Calu3 (cell line): ENCODE measurements around the gene OR5AK2. TPM values are rescaled to one million over a fixed set of nuclear protein-coding genes. Genes with fewer than 3 reads are reported as not detected.

Experiments used
- BruUV-seq: library from RNA; stranded (reverse); fragments of 400-500 nt; replicated peaks from 2 replicates; lab custom pipeline; 2021; lab: Mats Ljungman, UMichigan
- CTCF ChIA-PET: fragments of 300-600 bp; sonication (Branson Sonifier 250); formaldehyde crosslinking; loops from one replicate; lab custom pipeline; 2022; ENCODE audit warnings: antibody characterized with exemption; lab: Charles Lee
- DNase-seq: peaks from one replicate; pipeline ENCODE4 v3.0.0; 2022
- H3K27ac Mint-ChIP-seq: one replicate; pipeline ENCODE4 v1.8.0; 2022; ENCODE audit warnings: mixed read lengths; ENCODE audit not compliant: unreplicated experiment
- H3K27me3 Mint-ChIP-seq: one replicate; pipeline ENCODE4 v1.8.0; 2022; ENCODE audit warnings: mixed read lengths; ENCODE audit not compliant: unreplicated experiment
- H3K36me3 Mint-ChIP-seq: one replicate; pipeline ENCODE4 v1.8.0; 2022; ENCODE audit warnings: mild to moderate bottlenecking, moderate library complexity, mixed read lengths; ENCODE audit not compliant: insufficient read depth, unreplicated experiment
- H3K4me1 Mint-ChIP-seq: one replicate; pipeline ENCODE4 v1.8.0; 2022; ENCODE audit warnings: mild to moderate bottlenecking, low read depth, mixed read lengths; ENCODE audit not compliant: unreplicated experiment
- H3K4me3 Mint-ChIP-seq: one replicate; pipeline ENCODE4 v1.8.0; 2022; ENCODE audit warnings: mild to moderate bottlenecking, low read depth, moderate library complexity, mixed read lengths; ENCODE audit not compliant: unreplicated experiment
- H3K9me3 Mint-ChIP-seq: one replicate; pipeline ENCODE4 v1.8.0; 2022; ENCODE audit warnings: low read depth, mixed read lengths; ENCODE audit not compliant: unreplicated experiment
- intact Hi-C: fragments of 100-400 bp; cut with micrococcal nuclease; formaldehyde crosslinking; loops from one replicate; pipeline ENCODE4 v1.10.0; 2022; ENCODE audit not compliant: unreplicated experiment
- total RNA-seq: library from RNA; stranded (reverse); gene quantifications from 2 replicates; pipeline ENCODE4 v1.2.3, GENCODE V29; 2022
- TF ChIP-seq, protein P1 (sequence below): fragments of 200-600 bp; IDR thresholded peaks from one replicate; pipeline ENCODE4 v1.8.0; 2022; ENCODE audit warnings: antibody characterized with exemption; ENCODE audit not compliant: unreplicated experiment

Gene OR5AK2
- total RNA-seq, 1 experiment from 2014 or later, result not detected

DNA sequence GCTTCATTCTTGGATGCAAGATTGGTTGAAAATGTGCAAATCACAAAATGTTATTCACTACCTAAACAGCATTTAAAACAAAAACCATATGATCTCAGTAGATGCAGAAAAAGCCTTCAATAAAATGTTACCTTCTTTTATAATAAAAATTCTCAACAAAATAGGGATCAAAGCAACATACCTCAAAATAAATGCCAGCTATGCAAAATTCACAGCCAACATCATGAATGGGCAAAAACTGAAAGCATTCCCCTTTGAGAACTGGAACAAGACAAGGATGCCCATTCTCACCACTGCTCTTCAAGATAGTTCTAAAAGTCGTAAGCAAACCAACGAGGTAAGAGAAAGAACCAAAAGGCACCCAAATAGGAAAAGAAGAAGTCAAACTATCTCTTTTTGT lies 2.0 kb downstream of the OR5AK2 start:
- intact Hi-C loops, result no loop called here
- Mint-ChIP-seq H3K27ac (no peak overlapping the region), H3K4me1 (no peaks in the 10 kb centered on the region), H3K9me3 (peaks cover 13% of the 10 kb centered on the region), H3K27me3 (no peaks in the 10 kb centered on the region), H3K36me3 (no peaks in the 10 kb centered on the region), H3K4me3 (no peak overlapping the region)
- TF ChIP-seq, protein P1, sequence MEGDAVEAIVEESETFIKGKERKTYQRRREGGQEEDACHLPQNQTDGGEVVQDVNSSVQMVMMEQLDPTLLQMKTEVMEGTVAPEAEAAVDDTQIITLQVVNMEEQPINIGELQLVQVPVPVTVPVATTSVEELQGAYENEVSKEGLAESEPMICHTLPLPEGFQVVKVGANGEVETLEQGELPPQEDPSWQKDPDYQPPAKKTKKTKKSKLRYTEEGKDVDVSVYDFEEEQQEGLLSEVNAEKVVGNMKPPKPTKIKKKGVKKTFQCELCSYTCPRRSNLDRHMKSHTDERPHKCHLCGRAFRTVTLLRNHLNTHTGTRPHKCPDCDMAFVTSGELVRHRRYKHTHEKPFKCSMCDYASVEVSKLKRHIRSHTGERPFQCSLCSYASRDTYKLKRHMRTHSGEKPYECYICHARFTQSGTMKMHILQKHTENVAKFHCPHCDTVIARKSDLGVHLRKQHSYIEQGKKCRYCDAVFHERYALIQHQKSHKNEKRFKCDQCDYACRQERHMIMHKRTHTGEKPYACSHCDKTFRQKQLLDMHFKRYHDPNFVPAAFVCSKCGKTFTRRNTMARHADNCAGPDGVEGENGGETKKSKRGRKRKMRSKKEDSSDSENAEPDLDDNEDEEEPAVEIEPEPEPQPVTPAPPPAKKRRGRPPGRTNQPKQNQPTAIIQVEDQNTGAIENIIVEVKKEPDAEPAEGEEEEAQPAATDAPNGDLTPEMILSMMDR, result no peak
- no peak for DNase-seq
- CTCF ChIA-PET, result no interaction called here
- no TSS peak for BruUV-seq

GRCh38 chr11:56994532-56994931 lies 5.8 kb downstream of the OR5AK2 start:
- no TSS peak for BruUV-seq
- H3K4me3 Mint-ChIP-seq, result no peak overlapping the region
- CTCF ChIA-PET, result no interaction called here
- H3K9me3 Mint-ChIP-seq, result peaks cover 17% of the 10 kb centered on the region
- TF ChIP-seq, protein P1, result no peak
- no peaks in the 10 kb centered on the region for H3K4me1 Mint-ChIP-seq
- no peaks in the 10 kb centered on the region for H3K36me3 Mint-ChIP-seq
- no peak overlapping the region for H3K27ac Mint-ChIP-seq
- intact Hi-C loops, result no loop called here
- no peaks in the 10 kb centered on the region for H3K27me3 Mint-ChIP-seq
- DNase-seq, result no peak

DNA sequence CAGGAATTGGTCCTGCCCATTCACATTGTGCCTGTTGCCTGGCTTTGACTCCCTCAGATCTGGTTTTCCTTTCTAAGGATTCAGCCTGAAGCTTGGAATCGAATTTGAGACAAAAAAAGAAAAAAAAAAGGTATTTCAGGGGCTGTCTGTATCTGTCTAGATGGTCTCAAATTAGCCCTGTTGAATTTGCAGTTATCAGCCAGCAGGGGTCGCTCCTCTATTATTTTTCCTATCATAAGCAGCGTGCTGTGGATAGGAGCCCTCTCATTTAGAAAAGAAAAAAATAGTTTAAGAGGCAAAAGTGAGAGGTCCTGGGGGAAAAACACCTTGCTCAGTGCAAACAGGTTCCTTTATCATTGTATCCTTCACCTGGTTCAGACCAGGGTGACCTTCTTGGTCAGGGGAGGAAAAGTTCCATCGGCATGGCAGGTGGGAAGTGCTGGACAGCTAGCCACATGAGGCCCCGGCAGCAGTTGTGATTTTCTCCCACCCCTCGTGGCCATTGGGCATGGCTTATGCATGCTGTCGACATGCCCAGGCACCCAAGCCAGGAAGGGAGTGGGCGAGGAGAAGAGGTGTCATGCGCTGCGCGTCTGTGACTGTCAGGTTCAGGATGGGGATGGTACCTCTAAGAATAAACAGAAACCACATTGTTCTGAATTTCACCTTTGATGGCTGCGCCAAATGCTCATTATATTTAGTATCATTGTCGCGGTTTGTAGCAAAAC lies 13.1 kb downstream of the OR5AK2 start:
- Mint-ChIP-seq H3K4me1 (peaks cover 16% of the 10 kb centered on the region), H3K27ac (no peak overlapping the region), H3K4me3 (no peak overlapping the region), H3K27me3 (no peaks in the 10 kb centered on the region), H3K9me3 (peaks cover 3% of the 10 kb centered on the region), H3K36me3 (no peaks in the 10 kb centered on the region)
- no peak for DNase-seq
- intact Hi-C loops, result loop anchor here (5.0 kb wide), 1 partner anchor 70 kb away; no protein-coding TSS in a partner anchor
- TF ChIP-seq, protein P1, result no peak
- no TSS peak for BruUV-seq
- CTCF ChIA-PET, result no interaction called here

- peaks cover 11% of the 10 kb centered on the region for H3K4me1 Mint-ChIP-seq
- no peak for DNase-seq
- no peaks in the 10 kb centered on the region for H3K9me3 Mint-ChIP-seq
- BruUV-seq, result no TSS peak
- H3K4me3 Mint-ChIP-seq, result no peak overlapping the region
- no peak overlapping the region for H3K27ac Mint-ChIP-seq
- CTCF ChIA-PET, result no interaction called here
- TF ChIP-seq, protein P1, result no peak
- no peaks in the 10 kb centered on the region for H3K27me3 Mint-ChIP-seq
- intact Hi-C loops, result no loop called here
- H3K36me3 Mint-ChIP-seq, result no peaks in the 10 kb centered on the region
These were observed 19.7 kb downstream of the OR5AK2 start for GRCh38 chr11:57008373-57008772.
